ENCODE measurements around the gene SCRN2.

Gene SCRN2

GRCh38 chr17:47821424-47822391 is 19.4 kb downstream of the SCRN2 start, which contains the start of gene OSBPL7:
OSBPL7 (minus strand) TSS chr17:47821794; CDS start chr17:47820278, 1,516 bp downstream.
- peak; percentile 38 to 66 (median 48) for DNase-seq (ENCODE audit: low read depth in 4 of 4, low spot score in 1 of 4)

- DNase-seq (ENCODE audit: low read depth in 4 of 4, low spot score in 1 of 4) = no peak
These were observed 20.0 kb downstream of the SCRN2 start for GRCh38 chr17:47821031-47821423.

GRCh38 chr17:47820033-47820789 is 20.9 kb downstream of the SCRN2 start:
- DNase-seq (ENCODE audit: low read depth in 4 of 4, low spot score in 1 of 4) = no peak

- no peak for DNase-seq (ENCODE audit: low read depth in 4 of 4, low spot score in 1 of 4)
These were observed 21.6 kb downstream of the SCRN2 start for GRCh38 chr17:47819475-47819874.

- DNase-seq (ENCODE audit: low read depth in 4 of 4, low spot score in 1 of 4) = no peak
These were observed 22.9 kb downstream of the SCRN2 start for GRCh38 chr17:47818002-47818695.

- no peak for DNase-seq (ENCODE audit: low read depth in 4 of 4, low spot score in 1 of 4)
These were observed 24.1 kb downstream of the SCRN2 start for GRCh38 chr17:47816947-47817346.

GRCh38 chr17:47816111-47816735 is 24.9 kb downstream of the SCRN2 start:
- DNase-seq (ENCODE audit: low read depth in 4 of 4, low spot score in 1 of 4) = no peak

GRCh38 chr17:47815106-47815918 is 25.8 kb downstream of the SCRN2 start:
- DNase-seq (ENCODE audit: low read depth in 4 of 4, low spot score in 1 of 4) = no peak

GRCh38 chr17:47813512-47814031 is 27.5 kb downstream of the SCRN2 start:
- no peak for DNase-seq (ENCODE audit: low read depth in 4 of 4, low spot score in 1 of 4)

GRCh38 chr17:47813077-47813476 is 28.0 kb downstream of the SCRN2 start:
- DNase-seq (ENCODE audit: low read depth in 4 of 4, low spot score in 1 of 4) = no peak

- DNase-seq (ENCODE audit: low read depth in 4 of 4, low spot score in 1 of 4) = no peak
These were observed 28.7 kb downstream of the SCRN2 start for GRCh38 chr17:47812146-47812920.

GRCh38 chr17:47811709-47812108 is 29.4 kb downstream of the SCRN2 start:
- DNase-seq (ENCODE audit: low read depth in 4 of 4, low spot score in 1 of 4) = no peak

- DNase-seq (ENCODE audit: low read depth in 4 of 4, low spot score in 1 of 4) = no peak
These were observed 30.0 kb downstream of the SCRN2 start for GRCh38 chr17:47810901-47811635.

GRCh38 chr17:47810200-47810821 is 30.8 kb downstream of the SCRN2 start:
- DNase-seq (ENCODE audit: low read depth in 4 of 4, low spot score in 1 of 4) = no peak

GRCh38 chr17:47808830-47809480 is 32.1 kb downstream of the SCRN2 start:
- no peak for DNase-seq (ENCODE audit: low read depth in 4 of 4, low spot score in 1 of 4)

GRCh38 chr17:47808036-47808829 is 32.8 kb downstream of the SCRN2 start:
- no peak for DNase-seq (ENCODE audit: low read depth in 4 of 4, low spot score in 1 of 4)

GRCh38 chr17:47807421-47807820 is 33.7 kb downstream of the SCRN2 start:
- no peak for DNase-seq (ENCODE audit: low read depth in 4 of 4, low spot score in 1 of 4)
